Gastrocnemius medialis (tissue), 4 donors: ENCODE measurements around the gene MRPL18. TPM values are rescaled to one million over a fixed set of nuclear protein-coding genes. Genes with fewer than 3 reads are reported as not detected.

ENCODE experiments used
- ATAC-seq, 2 donors: fragments of 150-250 bp; one replicate each; pipeline ENCODE4 v1.9.1; 2016
- DNase-seq, 2 donors: peaks; one replicate each; pipeline ENCODE4 v3.0.0-alpha.2; 2019
- H3K27ac ChIP-seq, 4 donors: fragments of 200-600 bp; sonication (generic); 1 replicate in 1 of 4; 2 replicates in 3 of 4; pipeline ENCODE4 v1.5.1; 2016 to 2018; ENCODE audit warnings: mild to moderate bottlenecking in 2 of 4, moderate library complexity in 1 of 4
- H3K27me3 ChIP-seq, 3 donors: fragments of 200-600 bp; sonication (generic) in 2 of 3; 1 replicate in 1 of 3; 2 replicates in 2 of 3; pipeline versions ENCODE4 v1.5.1 to v1.6.0; 2016 to 2019; ENCODE audit warnings: mild to moderate bottlenecking in 1 of 3, moderate library complexity in 1 of 3
- H3K36me3 ChIP-seq, 2 donors: fragments of 200-600 bp; sonication (generic) in 1 of 2; one replicate each; pipeline ENCODE4 v1.5.1; 2017 to 2018
- H3K4me1 ChIP-seq, 2 donors: fragments of 200-600 bp; sonication (generic) in 1 of 2; one replicate each; pipeline ENCODE4 v1.5.1; 2016 to 2017; ENCODE audit warnings: mild to moderate bottlenecking in 2 of 2
- H3K4me3 ChIP-seq, 4 donors: fragments of 200-600 bp; sonication (generic) in 3 of 4; 1 replicate in 1 of 4; 2 replicates in 3 of 4; pipeline ENCODE4 v1.5.1; 2016 to 2019; ENCODE audit warnings: mild to moderate bottlenecking in 2 of 4
- H3K9me3 ChIP-seq, 3 donors: fragments of 200-600 bp; sonication (generic) in 2 of 3; 1 replicate in 1 of 3; 2 replicates in 2 of 3; pipeline ENCODE4 v1.5.1; 2016 to 2019
- CTCF ChIP-seq, 5 experiments: fragments of 450-650 bp in 3 of 5; fragments of 200-600 bp in 2 of 5; sonication (generic) in 2 of 5; IDR thresholded peaks in 4 of 5; conservative IDR thresholded peaks in 1 of 5; 1 replicate in 4 of 5; 2 replicates in 1 of 5; pipeline ENCODE4 v1.5.1; 2016 to 2019; ENCODE audit warnings: antibody characterized with exemption in 5 of 5, mild to moderate bottlenecking in 3 of 5, moderate library complexity in 3 of 5
- POLR2A ChIP-seq, 2 donors: fragments of 450-650 bp; IDR thresholded peaks; one replicate each; pipeline ENCODE4 v1.6.1; 2017; ENCODE audit warnings: antibody characterized with exemption in 2 of 2, mild to moderate bottlenecking in 2 of 2, moderate library complexity in 2 of 2
- in situ Hi-C, 4 donors: fragments of 200-750 bp; cut with MboI; loops; one replicate each; pipeline versions ENCODE4 v1.15.0 to v1.8.0; 2017; ENCODE audit warnings: low sequenced_read_pairs in 4 of 4
- intact Hi-C: fragments of 100-400 bp; cut with DNase I; formaldehyde crosslinking; loops from one replicate; pipeline ENCODE4 v1.15.1; 2023; ENCODE audit warnings: low total_unique reads
- total RNA-seq, 4 donors: library from RNA; depleted of rRNA; stranded (reverse); fragments of >200 nt; gene quantifications; one replicate each; pipeline versions ENCODE4 v1.1.0 to v1.2.3, GENCODE V29; 2016

MRPL18 gene
- total RNA-seq, 4 donors from 2014 or later = 54.0 to 122 (median 69.0) TPM

GRCh38 chr6:159769470-159769869, 20.8 kb upstream of the MRPL18 start:
- in situ Hi-C loops (no loop called here), intact Hi-C loops (no loop called here)
- DNase-seq = no peak
- no peaks in the 10 kb centered on the region for H3K27me3 ChIP-seq
- no peak overlapping the region for H3K4me3 ChIP-seq
- peaks cover 0 to 29% of the 10 kb centered on the region in 2 donors for H3K36me3 ChIP-seq
- TF ChIP-seq CTCF (IDR thresholded peaks at IDR 0.05 in 4 of 5, conservative IDR thresholded peaks at IDR 0.05 in 1 of 5) (no peak), POLR2A (IDR thresholded peaks at IDR 0.05) (no peak)
- no peak overlapping the region for H3K27ac ChIP-seq
- no peaks in the 10 kb centered on the region for H3K9me3 ChIP-seq
- H3K4me1 ChIP-seq = no peaks in the 10 kb centered on the region
- no peak for ATAC-seq

DNA sequence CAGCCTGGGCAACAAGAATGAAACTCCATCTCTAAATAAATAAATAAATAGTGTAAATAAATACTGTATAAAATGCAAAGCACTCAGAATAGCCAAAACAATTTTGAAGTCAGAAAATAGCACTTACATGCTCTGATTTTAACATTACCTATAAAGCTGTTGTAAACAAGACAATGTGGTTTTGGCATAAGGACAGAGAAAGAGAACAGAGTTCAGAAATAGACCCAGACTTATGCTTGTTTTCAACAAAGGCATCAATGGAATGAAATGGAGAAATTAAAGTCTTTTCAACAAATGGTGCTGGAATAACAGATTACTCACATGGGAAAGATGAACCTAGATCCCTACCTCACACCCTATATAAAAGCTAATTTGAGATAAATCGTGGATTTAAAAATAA, 18.1 kb upstream of the MRPL18 start:
- Histone ChIP-seq H3K9me3 (no peaks in the 10 kb centered on the region), H3K4me3 (no peak overlapping the region), H3K36me3 (peaks cover 0 to 32% of the 10 kb centered on the region in 2 donors), H3K27me3 (no peaks in the 10 kb centered on the region), H3K27ac (no peak overlapping the region), H3K4me1 (no peaks in the 10 kb centered on the region)
- TF ChIP-seq POLR2A (IDR thresholded peaks at IDR 0.05) (no peak), CTCF (IDR thresholded peaks at IDR 0.05 in 4 of 5, conservative IDR thresholded peaks at IDR 0.05 in 1 of 5) (no peak)
- ATAC-seq (no peak), DNase-seq (no peak)
- in situ Hi-C loops = loop anchor here in 2 of 4 donors (10.0 kb wide), 1 partner anchor 87 kb away; no protein-coding TSS in a partner anchor
- intact Hi-C loops = no loop called here

GRCh38 chr6:159777240-159777904, 12.9 kb upstream of the MRPL18 start:
- DNase-seq = no peak
- in situ Hi-C loops = loop anchor here in 2 of 4 donors (10.0 kb wide), 1 partner anchor 93 kb away; no protein-coding TSS in a partner anchor
- Histone ChIP-seq H3K36me3 (peaks cover 13 to 62% of the 10 kb centered on the region in 2 donors), H3K4me3 (no peak overlapping the region), H3K27me3 (no peaks in the 10 kb centered on the region), H3K9me3 (no peaks in the 10 kb centered on the region), H3K27ac (no peak overlapping the region), H3K4me1 (no peaks in the 10 kb centered on the region)
- intact Hi-C loops = no loop called here
- TF ChIP-seq CTCF (IDR thresholded peaks at IDR 0.05 in 4 of 5, conservative IDR thresholded peaks at IDR 0.05 in 1 of 5) (no peak), POLR2A (IDR thresholded peaks at IDR 0.05) (no peak)
- ATAC-seq = no peak

- no peaks in the 10 kb centered on the region for H3K9me3 ChIP-seq
- H3K4me3 ChIP-seq = no peak overlapping the region
- ATAC-seq = no peak
- in situ Hi-C loops (loop anchor here in 2 of 4 donors (10.0 kb wide), 1 partner anchor 93 kb away; no protein-coding TSS in a partner anchor), intact Hi-C loops (no loop called here)
- no peaks in the 10 kb centered on the region for H3K4me1 ChIP-seq
- H3K27me3 ChIP-seq = no peaks in the 10 kb centered on the region
- peaks cover 13 to 70% of the 10 kb centered on the region in 2 donors for H3K36me3 ChIP-seq
- H3K27ac ChIP-seq = no peak overlapping the region
- no peak for DNase-seq
- no peak for TF ChIP-seq POLR2A (IDR thresholded peaks at IDR 0.05)
- TF ChIP-seq CTCF (IDR thresholded peaks at IDR 0.05 in 4 of 5, conservative IDR thresholded peaks at IDR 0.05 in 1 of 5) = no peak
Observed at GRCh38 chr6:159778131-159778530, 12.1 kb upstream of the MRPL18 start.
